LHCN-M2 (cell line): Measurements from ENCODE around the gene SERPINB1. TPM values are rescaled to one million over a fixed set of nuclear protein-coding genes. Genes with fewer than 3 reads are reported as not detected.
"Not testable (repeated sequence)": the region's sequence is repeated elsewhere in the genome, so short reads cannot be mapped to it uniquely, and the experiment has no call there.

Source experiments
- DNase-seq: peaks from one replicate; pipeline ENCODE4 v3.0.0-alpha.2; 2012; ENCODE audit warnings: low read depth
- polyA plus RNA-seq: library from polyadenylated mRNA; unstranded; fragments of >200 nt; gene quantifications from one replicate; pipeline ENCODE4 v1.2.1, GENCODE V29; 2012; ENCODE audit warnings: missing spikeins
- total RNA-seq: library from RNA; depleted of rRNA; stranded (reverse); fragments of >200 nt; gene quantifications from 2 replicates; pipeline ENCODE4 v1.2.3, GENCODE V29; 2014; rRNA removed

SERPINB1 gene
- 13.0 and 18.9 TPM in 2 replicates for total RNA-seq
- 17.3 TPM for polyA plus RNA-seq

GRCh38 chr6:2841264-2842138, at the start of gene SERPINB1:
Gene SERPINB1 (minus strand): TSS chr6:2841863. CDS start chr6:2840586, 1,277 bp downstream.
- peak; percentile 92 for DNase-seq

DNA sequence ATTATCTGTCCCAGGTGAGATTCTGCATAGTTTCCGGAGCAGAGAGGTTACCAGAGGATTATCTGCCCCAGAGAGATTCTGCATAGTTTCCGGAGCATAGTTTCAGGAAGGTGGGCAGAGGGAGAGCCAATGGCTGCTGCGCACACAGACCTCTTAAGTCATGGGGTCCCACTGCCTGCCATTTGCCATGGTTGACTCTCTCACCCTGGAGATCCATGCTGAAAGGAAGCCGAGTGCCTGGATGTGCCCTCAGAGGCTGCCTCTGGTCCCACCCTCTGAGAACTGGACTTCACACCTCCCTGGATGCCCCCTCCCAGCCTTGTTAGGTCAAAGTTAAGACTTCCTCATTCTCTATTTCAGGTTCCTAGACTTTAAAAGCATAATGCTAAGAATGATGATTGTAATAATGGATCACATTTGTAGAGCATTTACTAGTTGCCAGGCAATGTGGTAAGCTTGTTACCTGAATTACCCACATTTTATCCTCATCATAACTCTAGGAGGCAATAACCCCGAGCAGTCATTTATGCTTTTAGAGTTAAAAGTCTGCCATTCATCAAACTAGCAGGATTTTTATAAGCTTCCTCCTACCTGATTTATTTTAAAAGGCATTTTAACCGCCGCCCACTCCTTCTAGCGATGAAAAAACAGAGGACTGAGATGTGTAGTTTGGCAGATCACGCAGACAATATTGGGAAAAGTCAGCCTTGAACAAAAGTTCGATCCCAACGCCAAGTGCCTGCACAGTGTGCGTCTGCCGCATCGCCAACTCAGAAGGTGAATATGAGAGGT, 49.5 kb upstream of the SERPINB1 start:
- no peak for DNase-seq

DNA sequence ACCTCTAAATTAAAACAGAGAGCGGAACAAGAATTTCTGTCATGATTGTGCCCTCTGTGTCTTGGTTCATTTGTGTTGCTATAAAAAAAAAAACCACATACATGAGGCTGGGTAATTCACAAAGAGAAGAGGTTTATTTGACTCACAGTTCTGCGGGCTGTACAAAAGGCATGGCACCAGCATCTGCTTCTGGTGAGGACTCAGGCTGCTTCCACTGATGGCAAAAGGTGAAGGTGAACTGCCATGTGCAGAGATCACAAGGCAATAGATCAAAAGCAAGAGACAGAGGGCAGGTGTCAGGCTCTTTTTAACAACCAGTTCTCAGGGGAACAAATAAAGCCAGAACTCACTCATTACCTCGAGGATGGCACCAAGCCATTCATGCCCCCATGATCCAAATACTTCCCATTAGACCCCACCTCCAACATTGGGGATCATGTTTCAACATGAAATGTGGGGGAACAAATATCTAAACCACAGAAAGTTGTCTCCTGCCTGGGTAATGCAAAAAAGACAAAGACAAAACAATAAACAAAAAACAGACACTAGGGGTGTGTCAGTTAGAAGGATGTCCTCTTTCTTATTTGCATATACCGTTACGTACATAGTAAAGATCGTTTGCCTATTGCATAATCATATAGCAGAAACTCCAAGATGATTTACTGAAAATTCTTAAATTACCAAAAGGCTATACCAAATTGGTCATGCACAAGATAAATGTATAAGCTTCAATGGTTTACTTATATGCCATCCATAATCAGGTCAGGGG, 44.5 kb upstream of the SERPINB1 start:
- DNase-seq = no peak

DNA sequence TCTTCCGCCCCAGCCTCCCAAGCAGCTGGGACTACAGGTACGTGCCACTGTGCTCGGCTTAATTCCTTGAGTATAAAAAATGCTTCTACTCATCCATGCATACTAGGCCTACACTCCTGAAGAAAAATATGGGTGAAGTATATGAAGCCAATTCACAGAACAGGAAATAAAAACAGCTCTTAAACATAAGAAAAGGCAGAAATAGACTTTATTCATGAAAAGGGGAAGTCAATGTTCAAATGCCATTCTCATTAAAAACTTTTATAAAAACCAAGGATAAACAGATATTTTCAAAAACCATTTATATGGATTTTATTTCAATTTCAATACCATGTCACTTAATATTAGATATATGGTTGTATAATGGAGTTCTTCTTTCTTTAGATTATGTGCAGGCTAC, 43.1 kb upstream of the SERPINB1 start:
- DNase-seq = no peak

DNA sequence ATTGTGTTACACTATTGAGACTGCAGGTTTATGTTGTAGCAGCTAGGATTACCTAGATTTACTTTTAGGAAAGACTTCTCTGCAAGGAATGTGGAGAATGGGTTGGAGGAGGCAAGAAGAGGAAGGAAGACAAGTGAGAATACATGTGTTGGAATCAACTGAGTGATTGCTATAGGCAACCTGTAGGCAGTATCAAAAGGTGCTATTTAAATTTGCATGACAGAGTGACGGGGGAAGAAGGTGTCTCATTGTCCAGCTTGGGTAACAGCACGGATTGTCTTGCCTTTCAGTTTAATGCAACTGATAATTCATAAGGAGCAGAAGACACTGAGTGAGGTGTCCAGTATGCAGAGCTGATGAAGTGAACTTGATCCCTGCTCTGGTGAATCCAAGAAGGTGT, 42.0 kb upstream of the SERPINB1 start:
- DNase-seq = no peak

DNA sequence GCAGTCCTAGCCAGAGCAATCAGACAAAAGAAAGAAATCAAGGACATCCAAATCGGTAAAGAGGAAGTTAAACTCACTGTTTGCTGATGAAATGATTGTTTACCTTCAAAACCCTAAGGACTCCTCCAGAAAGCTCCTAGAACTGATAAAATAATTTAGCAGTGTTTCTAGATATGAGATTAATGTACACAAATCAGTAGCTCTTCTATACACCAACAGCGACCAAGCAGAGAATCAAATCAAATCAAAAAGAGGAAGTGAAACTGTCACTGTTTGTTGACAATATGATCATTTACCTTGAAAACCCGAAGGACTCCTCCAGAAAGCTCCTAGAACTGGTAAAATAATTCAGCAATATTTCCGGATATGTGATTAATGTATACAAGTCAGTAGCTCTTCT, 39.8 kb upstream of the SERPINB1 start:
- DNase-seq = no peak

GRCh38 chr6:2880156-2880555, 38.5 kb upstream of the SERPINB1 start:
- not testable (repeated sequence) for DNase-seq

- no peak for DNase-seq
Measured at GRCh38 chr6:2877960-2878359, 36.3 kb upstream of the SERPINB1 start.

DNA sequence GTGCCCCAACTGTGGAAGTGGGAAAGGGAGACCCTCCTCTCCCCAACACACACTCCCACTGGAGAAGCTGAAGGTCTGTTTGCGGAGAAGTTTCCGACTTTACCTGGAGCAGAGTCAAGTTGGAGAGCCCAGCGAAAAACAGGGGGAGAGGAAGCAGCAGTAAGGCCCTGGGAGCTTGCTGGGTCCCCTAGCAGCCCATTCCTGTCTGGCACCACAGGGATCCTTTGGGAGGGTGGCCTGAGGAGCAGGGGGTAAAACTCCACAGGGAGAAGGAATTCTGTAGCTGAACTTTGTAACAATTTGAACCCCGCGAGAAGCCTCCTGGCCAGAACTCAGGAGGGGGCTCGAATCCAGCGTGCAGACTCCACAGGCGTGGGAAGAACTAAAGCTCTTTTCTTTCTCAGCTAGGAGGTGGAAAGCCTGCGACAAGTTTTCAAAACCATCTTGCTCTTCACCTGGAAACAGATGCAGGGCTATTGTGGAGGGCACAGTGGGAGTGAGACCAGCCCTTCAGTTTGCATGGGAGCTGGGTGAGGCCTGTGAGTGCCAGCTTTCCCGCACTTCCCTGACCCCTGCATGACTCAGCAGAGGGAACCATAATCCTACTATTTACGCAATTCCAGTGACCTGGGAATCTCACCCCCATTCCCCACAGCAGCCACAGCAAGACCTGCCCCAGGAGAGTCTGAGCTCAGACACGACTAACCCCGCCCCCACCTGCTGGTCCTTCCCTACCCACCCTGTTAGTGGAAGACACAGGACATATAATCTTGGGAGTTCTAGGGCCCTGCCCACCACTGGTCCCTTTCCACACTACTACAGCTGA, 35.6 kb upstream of the SERPINB1 start:
- DNase-seq = peak; percentile 88

DNA sequence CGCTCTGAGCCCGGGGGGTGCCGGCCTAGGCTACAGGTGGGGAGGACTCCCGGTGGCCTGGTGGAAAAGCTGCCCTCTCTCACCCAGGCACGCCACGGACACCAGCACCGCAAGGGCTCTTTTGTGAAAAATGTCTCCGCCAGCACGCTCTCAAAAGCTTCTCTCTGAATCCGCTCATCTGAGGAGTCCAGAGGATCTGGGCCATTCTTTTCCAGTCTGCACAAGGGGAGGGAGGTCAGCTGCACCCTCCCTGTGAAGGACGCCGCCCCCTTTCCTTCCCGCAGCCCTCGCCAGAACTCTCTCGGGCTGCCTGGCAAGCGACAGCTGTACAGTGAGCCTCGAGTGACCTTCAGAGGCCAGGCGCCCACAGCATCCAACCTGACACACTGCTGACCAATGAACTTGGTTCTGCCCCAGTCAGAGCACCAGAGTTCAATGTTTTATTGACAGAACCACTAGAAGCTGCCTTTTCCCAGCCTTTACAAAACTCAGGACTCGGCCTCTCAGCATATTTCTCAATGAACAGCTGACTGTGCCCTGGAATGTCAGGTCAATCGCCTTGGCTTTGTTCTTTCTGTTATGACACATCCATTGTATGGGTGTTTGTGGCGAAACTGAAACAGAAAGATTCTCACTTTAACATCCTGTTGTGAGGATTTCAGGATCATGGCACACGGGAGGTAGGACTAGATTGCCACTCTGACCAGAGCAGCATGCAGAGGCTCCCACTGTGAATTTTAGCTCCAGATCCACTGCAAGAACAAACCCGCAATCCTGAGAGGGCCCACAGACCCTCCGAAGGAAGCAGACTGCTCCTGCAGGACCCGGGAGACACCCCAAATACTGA, 34.8 kb upstream of the SERPINB1 start:
- DNase-seq = peak; percentile 100

- peak; percentile 45 for DNase-seq
Measured at GRCh38 chr6:2875359-2876191, 33.9 kb upstream of the SERPINB1 start.

GRCh38 chr6:2873643-2874042, 32.0 kb upstream of the SERPINB1 start:
- no peak for DNase-seq

GRCh38 chr6:2872423-2873358, 31.0 kb upstream of the SERPINB1 start:
- DNase-seq = no peak

DNA sequence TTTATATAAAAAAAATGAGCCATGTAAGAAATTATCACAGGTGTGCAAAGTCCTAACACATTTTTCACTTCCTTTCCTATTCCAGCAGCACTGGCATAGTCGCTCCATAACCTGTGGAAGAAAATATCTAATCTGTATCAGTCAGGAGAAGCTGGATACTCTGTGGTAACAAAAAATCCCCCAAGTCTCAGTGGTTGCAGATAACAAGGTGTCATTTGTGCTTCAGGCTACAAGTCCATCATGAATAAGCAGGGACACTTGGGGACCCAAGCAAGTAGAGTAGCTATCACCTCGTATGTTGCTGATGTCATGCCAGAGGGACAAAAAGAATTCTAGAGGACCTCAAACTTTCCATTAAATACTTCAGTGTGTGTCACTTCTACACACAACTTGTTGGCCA, 30.3 kb upstream of the SERPINB1 start:
- DNase-seq = no peak

- no peak for DNase-seq
Measured at GRCh38 chr6:2871102-2871501, 29.4 kb upstream of the SERPINB1 start.

- DNase-seq = no peak
Measured at GRCh38 chr6:2870046-2870636, 28.5 kb upstream of the SERPINB1 start.

DNA sequence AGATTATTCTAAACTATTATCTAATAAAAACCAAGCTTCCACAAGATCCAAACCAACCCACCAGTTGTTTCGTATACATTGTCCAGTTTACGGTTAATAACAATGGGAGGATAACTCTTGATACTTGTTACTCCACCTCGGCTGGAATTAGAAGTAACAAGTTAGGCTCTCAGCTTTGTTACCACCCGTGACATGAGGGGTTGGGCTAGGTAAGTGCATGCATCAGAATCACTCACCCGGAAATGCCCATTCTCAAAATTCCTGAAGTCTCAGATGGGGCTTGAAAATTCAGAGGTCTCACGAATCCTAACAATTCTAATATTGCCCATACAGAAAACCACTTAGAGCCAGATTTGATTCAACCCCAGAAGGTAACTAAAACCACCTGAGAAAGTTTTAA, 27.0 kb upstream of the SERPINB1 start:
- DNase-seq = no peak
